K562 (cell line): ENCODE measurements around the gene HEPACAM2. TPM values are rescaled to one million over a fixed set of nuclear protein-coding genes. Genes with fewer than 3 reads are reported as not detected.
A peak's percentile ranks its signal among the peaks of the same experiment; 100 is the strongest.

Experiments used
- CXXC5 ChIP-seq: fragments of 250-450 bp; sonication (Bioruptor Pico); IDR thresholded peaks from 2 replicates; pipeline ENCODE4 v1.8.0; 2022; ENCODE audit warnings: inconsistent platforms, mild to moderate bottlenecking, moderate library complexity
- HDAC6 ChIP-seq: IDR thresholded peaks from 2 replicates; pipeline ENCODE4 v1.6.1; 2012; ENCODE audit warnings: low read depth, mild to moderate bottlenecking, control low read depth, inconsistent platforms, low read length, moderate library complexity
- KLF13 ChIP-seq: fragments of 450-650 bp; IDR thresholded peaks from 2 replicates; pipeline ENCODE4 v1.6.1; 2016; ENCODE audit warnings: missing genetic modification characterization, low read depth, mild to moderate bottlenecking, missing compliant biosample characterization, moderate library complexity, borderline replicate concordance
- NCOR1 ChIP-seq: fragments of 450-650 bp; IDR thresholded peaks from 2 replicates; pipeline ENCODE4 v1.6.1; 2016; ENCODE audit warnings: mild to moderate bottlenecking, moderate library complexity
- NFATC3 ChIP-seq: fragments of 450-650 bp; IDR thresholded peaks from 2 replicates; pipeline ENCODE4 v1.6.1; 2017; ENCODE audit warnings: mild to moderate bottlenecking
- SMC3 ChIP-seq: conservative IDR thresholded peaks from 2 replicates; pipeline ENCODE4 v1.6.1; 2011; ENCODE audit warnings: low read depth, low read length, improper control_type of control experiment; ENCODE audit not compliant: insufficient read depth
- SREBF1 ChIP-seq: fragments of 150-350 bp; IDR thresholded peaks from 2 replicates; pipeline ENCODE4 v1.6.1; 2014; ENCODE audit warnings: antibody characterized with exemption, low read depth, low read length, borderline replicate concordance
- ZBTB40 ChIP-seq, 2 experiments: fragments of 450-650 bp in 1 of 2; sonication (generic) in 1 of 2; formaldehyde crosslinking in 1 of 2; IDR thresholded peaks; 2 replicates each; pipeline versions ENCODE4 v1.7.1 to v1.9.0; 2016 to 2022; ENCODE audit warnings: inconsistent platforms in 1 of 2, mild to moderate bottlenecking in 1 of 2, missing genetic modification reagents in 1 of 2
- ZFX ChIP-seq: sonication (generic); formaldehyde crosslinking; IDR thresholded peaks from 2 replicates; pipeline ENCODE4 v1.8.0; 2022; ENCODE audit warnings: mild to moderate bottlenecking, missing genetic modification reagents, moderate library complexity
- polyA plus RNA-seq, 8 experiments: library from polyadenylated mRNA; depleted of rRNA in 4 of 8; stranded (reverse) in 5 of 8; unstranded in 3 of 8; fragments of >200 nt; fragmentation: Nextera tagmentation in 2 of 8; fragmentation: Illumina TruSeq in 1 of 8; extraction: Ambion mirVana in 2 of 8; extraction: Trizol in 1 of 8; gene quantifications; 2 replicates each; pipeline versions ENCODE4 v1.2.1 to v1.2.3, GENCODE V29; 2011 to 2014; ENCODE audit warnings: inconsistent platforms in 1 of 8, missing spikeins in 1 of 8
- total RNA-seq, 7 experiments: library from RNA; depleted of rRNA in 6 of 7; stranded (reverse); fragments of >200 nt in 6 of 7; fragmentation: Illumina TruSeq in 2 of 7; extraction: Trizol in 2 of 7; gene quantifications; 2 replicates each; pipeline versions ENCODE4 v1.2.1 to v1.2.3, GENCODE V29; 2011 to 2021; ENCODE audit warnings: low replicate concordance in 1 of 7
- TF ChIP-seq, protein P1 (sequence below), 3 experiments: IDR thresholded peaks in 2 of 3; conservative IDR thresholded peaks in 1 of 3; 2 replicates each; pipeline ENCODE4 v1.5.1; 2011 to 2012; ENCODE audit warnings: low read length in 3 of 3, mild to moderate bottlenecking in 3 of 3, control low read depth in 2 of 3, improper control_type of control experiment in 1 of 3, inconsistent platforms in 1 of 3, low read depth in 1 of 3, mixed read lengths in 1 of 3, moderate library complexity in 1 of 3; ENCODE audit not compliant: insufficient read depth in 2 of 3

HEPACAM2 gene
- total and polyA plus RNA-seq, 9 of the 15 experiments (the other 6 are each of a cell fraction or from before 2014, with no cell fraction given) = 2.0 to 6.5 (median 3.9) TPM

- TF ChIP-seq ZBTB40 (IDR thresholded peaks at IDR 0.05) (no peak), ZBTB40 (CRISPR knock-in tag; IDR thresholded peaks at IDR 0.05) (no peak), CXXC5 (CRISPR knock-in tag) (no peak), NFATC3 (no peak), SREBF1 (no peak), NCOR1 (0 out of 2 replicates have a peak, but pooled peaks have one; percentile 7), SMC3 (0 out of 2 replicates have a peak, but pooled peaks have one; percentile 19), KLF13 (no peak), ZFX (CRISPR knock-in tag) (no peak), HDAC6 (no peak)
- TF ChIP-seq, protein P1, sequence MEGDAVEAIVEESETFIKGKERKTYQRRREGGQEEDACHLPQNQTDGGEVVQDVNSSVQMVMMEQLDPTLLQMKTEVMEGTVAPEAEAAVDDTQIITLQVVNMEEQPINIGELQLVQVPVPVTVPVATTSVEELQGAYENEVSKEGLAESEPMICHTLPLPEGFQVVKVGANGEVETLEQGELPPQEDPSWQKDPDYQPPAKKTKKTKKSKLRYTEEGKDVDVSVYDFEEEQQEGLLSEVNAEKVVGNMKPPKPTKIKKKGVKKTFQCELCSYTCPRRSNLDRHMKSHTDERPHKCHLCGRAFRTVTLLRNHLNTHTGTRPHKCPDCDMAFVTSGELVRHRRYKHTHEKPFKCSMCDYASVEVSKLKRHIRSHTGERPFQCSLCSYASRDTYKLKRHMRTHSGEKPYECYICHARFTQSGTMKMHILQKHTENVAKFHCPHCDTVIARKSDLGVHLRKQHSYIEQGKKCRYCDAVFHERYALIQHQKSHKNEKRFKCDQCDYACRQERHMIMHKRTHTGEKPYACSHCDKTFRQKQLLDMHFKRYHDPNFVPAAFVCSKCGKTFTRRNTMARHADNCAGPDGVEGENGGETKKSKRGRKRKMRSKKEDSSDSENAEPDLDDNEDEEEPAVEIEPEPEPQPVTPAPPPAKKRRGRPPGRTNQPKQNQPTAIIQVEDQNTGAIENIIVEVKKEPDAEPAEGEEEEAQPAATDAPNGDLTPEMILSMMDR (IDR thresholded peaks at IDR 0.05 in 2 of 3, conservative IDR thresholded peaks at IDR 0.05 in 1 of 3; ENCODE audit: insufficient read depth in 2 of 3, low read depth in 1 of 3, low read length in 3 of 3) = peak; percentile 30 to 86 (median 38); a peak in 4 of 6 replicates
Observed at GRCh38 chr7:93178213-93178612, 48.1 kb downstream of the HEPACAM2 start (continued).
